ENCODE data around the gene SND1.
A peak's percentile ranks its signal among the peaks of the same experiment; 100 is the strongest.
"Not testable (repeated sequence)": the region's sequence is repeated elsewhere in the genome, so short reads cannot be mapped to it uniquely, and the experiment has no call there.

The SND1 gene

DNA sequence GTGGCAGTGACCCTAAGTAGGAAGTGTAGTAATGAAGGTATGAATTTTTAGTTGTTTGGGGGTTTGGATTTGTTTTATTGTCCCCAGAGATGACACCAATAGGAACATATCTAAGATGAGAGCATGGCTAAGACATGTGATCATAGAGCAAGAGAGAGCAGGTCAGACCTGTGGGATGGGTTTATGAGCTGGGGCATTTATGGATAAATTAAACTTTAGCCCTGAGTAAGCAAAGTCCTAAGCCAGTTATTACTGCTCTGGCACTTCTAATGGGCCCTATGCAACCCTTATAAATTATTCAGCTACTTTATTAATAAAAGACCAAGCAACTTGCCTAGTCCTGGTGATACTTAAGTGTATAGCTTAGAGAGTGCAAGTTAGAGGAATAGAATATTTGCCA, 294.1 kb downstream of the SND1 start:
- DNase-seq: no peak

GRCh38 chr7:127946847-127947246, 294.9 kb downstream of the SND1 start:
- no peak for DNase-seq

GRCh38 chr7:127948312-127948711, 296.3 kb downstream of the SND1 start:
- DNase-seq: no peak

- DNase-seq: no peak
Observed at GRCh38 chr7:127948930-127949329, 296.9 kb downstream of the SND1 start.

DNA sequence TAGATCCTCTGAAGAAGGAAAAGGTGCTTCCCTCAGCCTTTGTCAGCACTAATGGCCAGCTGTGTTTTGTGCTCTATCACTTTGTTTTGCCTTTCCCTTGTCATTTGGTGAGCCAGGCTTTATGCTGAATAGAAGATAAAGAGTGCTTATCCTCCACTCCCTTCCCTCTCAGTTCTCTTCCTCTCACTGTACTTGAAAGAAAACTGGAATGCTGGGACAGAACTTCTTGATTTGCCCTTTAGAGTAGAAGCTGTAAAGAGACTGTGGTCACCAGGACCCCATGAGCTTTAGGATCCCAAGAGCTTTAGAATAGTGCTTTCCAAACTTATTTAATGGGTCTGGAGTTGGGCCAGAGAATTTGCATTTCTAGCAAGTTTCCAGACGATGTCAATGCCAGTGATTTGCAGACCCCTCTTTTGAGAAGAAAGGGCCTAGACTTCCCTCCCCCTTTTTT, 297.8 kb downstream of the SND1 start:
- DNase-seq: no peak

DNA sequence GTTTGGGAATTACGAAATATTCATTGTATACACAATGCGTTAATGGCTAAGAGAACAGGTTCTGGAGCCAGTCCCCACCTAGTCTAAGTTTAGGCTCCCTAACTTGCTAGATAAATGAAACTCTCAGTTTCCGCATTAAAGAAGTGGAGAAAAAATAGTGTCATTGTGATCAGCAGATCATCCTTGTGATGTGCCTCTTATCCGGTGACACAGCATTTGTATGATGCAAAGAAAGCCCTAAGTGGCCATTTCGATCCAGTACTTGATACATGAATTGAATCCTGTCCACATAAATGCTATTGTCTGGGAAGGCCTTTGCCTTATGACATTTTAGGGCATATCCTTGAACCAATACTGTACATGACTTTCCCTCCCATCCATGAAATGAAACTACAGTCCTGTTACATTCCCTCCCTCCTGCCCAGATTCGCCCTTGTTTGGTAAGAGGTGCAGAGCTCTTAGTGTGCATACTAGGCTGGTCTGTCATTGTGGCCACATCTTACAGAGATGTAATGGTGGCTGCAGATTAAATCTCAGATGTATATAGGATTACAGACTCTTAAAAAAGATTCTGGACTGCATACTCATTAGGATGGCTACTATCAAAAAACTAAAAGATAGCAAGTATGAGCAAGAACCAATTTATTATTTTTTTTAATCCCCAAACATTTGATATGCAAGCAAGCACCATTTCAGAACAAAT, 298.4 kb downstream of the SND1 start:
- no peak for DNase-seq

DNA sequence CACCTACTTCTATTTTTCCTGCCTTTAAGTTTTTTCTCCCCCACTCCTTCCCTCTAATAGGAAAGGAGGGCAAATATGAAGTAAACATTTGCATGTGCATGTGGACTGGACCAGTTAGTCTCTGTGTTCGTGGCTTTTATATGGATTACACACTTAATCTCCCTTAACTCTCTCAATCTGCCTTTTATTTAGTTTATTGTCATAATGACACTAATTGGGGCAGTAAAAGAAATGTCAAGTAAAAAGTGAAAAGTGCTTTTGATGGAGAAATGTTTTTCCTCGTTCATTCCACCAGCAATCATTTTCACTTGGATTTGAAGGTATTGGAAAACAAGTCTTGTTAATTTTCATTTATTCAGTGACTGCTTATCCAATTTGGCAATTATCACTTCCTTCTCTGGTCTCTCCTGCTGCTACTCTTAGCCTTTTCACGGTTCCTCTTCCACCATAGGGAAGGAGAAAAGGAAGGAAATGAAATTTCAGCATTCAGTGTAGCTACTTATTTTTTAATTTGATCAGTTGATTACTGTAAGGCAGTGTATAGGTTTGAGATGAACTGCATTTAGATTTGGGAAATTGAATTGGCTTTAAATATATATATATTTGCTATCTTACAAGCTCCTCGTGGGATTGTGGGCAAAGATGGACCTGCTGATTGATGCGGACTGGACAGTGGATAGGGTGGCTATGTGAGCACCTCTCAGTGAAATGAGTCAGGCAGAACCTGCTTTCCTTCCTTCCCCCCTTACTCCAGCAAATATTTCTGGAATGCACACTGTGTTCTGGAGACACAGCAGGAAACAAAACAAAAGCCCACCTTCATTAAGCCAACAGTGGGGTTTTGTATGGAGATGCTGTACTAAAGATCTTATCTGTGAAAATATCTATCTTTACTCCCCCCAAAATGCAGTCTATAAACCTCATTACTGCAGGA, 301.7 kb downstream of the SND1 start:
- DNase-seq: no peak

- DNase-seq: peak; percentile 28
Observed at GRCh38 chr7:127954357-127954748, 302.4 kb downstream of the SND1 start.

DNA sequence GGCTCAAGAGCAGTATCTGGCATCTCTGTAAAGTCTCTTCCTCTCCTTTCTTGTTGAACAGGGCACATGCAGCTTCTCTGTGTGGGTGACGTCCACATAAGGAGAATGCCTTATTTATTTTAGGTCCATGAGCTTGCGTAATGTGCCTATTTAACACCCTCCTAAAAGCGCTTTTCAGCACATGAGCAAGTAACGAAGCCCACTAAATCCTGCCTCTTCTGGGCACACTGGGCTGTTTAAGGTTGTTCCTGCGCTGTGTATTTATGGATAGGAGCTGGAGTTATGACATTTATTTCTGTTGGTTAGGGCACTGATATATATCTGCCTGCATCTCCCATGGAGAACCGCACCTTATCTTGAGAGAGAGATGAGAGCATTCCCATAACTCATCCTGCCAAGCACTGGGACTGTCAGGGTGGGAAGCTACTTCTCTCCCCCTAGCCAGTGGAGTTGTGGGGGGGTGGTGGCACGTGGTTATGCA, 303.1 kb downstream of the SND1 start:
- DNase-seq: no peak

GRCh38 chr7:127957886-127958285, 305.9 kb downstream of the SND1 start:
- no peak for DNase-seq

GRCh38 chr7:127959770-127960169, 307.8 kb downstream of the SND1 start:
- peak; percentile 2 for DNase-seq

DNA sequence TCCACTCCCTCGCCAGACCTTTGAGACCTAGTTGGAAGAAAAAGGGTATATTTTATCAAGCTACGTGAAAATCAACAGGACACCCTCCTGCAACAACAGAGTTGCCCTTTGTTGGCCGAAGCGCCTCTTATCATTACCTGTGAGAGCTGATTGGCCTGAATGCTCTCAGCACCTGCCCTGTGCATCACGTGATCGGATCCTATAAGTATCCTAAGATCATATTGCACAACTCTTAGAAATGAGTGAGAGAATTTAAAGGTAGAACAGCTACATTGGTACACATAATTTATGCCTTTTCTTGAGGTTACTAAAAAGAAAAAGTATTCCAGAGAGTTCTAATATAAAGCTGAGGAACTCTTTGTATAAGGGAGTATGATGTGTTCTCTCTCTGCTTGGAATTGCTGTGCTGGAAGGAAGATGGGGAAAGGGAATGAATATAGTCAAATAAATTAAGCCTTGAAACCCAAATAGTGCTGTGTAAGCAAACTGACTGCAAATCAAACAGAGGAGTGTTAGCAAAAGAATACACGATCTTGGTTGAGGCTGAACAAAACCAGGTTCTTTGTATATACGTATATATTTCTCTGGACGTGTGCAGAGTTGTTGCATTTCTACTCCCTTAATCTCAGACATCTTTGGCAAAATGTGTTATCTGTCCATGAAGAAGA, 309.9 kb downstream of the SND1 start:
- peak; percentile 83 for DNase-seq

GRCh38 chr7:127962589-127963361, 310.8 kb downstream of the SND1 start:
- DNase-seq: peak; percentile 17

GRCh38 chr7:127963850-127964249, 311.9 kb downstream of the SND1 start:
- DNase-seq: not testable (repeated sequence)

GRCh38 chr7:127967281-127967680, 315.3 kb downstream of the SND1 start:
- DNase-seq: no peak

DNA sequence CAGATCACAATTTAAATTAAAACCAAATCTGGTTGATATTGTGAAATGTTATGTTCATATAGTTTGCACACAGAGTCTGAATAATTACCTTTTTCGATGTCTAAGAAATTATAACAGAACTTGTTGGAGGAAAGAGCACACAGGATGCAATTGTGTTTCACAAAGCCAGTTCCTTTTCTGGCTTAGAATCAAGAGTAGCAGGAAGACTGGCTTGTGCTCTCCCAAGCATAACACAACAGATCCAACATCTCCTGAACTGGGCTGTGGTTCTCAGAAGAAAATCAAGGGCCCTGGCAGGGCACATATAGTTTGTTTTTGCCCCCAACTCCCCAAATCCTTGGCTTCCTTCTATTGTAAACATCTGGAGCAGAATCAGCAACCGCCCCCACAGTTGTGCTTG, 316.6 kb downstream of the SND1 start:
- DNase-seq: no peak

DNA sequence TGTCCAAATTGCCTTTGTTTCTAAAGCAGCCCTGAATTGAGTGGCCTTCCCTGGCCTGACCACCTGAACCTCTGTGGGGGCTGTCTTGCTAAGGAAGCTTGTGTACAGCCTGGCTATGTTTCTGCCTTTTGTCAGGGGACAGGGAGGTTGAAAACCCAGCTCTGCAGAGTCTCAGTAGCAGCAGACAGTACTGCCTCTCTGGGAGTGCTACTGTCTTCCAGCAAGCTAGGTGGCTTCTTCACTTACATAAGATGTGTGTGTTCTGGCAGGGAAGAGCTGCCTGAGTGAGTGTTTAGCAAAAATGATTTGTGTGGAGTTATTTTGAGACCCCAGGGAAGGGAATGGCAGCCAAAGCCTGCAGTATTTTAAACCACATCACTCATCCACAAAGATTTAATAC, 321.8 kb downstream of the SND1 start:
- DNase-seq: no peak

DNA sequence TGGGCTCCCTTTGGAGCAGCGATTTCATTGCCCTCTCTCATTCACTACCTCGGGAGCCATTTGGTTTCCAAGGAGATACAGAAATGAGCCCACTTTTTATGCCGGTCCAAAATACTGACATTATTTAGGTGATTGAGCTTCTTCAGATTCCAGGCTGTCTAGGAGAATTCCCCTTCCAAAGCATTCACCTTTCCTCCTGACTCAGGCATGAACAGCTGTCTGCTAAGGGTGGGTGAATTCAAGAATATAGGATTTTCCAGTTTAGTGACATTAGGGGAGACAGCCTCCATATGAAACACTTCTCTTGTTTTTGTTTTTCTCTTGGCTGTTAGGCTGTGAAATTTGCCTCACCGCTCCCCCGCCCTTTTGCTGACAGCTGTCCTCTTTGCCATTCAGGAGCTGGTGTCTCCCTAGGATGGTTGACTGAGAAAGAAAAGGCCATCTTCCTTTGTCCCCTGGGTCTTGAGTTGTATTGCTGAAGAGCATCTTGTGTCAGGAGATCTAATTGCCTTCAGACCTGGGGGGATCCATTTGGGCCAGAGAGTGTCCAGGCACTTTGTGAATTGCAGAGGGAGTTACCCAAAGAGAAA, 322.5 kb downstream of the SND1 start:
- DNase-seq: no peak

GRCh38 chr7:127976056-127976737, 324.2 kb downstream of the SND1 start:
- peak; percentile 5 for DNase-seq

- DNase-seq: no peak
Observed at GRCh38 chr7:127976738-127977120, 324.7 kb downstream of the SND1 start.

DNA sequence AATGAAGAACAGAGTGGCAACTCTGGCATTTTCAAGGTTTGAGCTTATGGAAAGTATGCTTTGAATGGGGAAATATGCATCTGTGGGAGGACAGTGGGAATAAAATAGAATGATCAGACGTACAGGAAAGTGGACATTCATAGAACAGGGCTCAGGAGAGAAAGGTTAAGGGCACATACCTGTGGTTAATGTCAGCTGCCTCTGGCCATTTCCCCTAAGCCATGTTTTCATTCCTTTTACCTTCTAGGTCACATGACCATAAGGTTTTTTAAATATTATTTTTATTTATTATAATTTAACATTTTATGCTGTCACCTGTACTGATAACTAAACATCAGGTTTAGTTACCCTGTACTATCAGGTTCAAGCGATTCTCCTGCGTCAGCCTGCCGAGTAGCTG, 326.4 kb downstream of the SND1 start:
- DNase-seq: no peak

Measured in NCI-H2029 (cell line).